Keratinocyte (primary cell): Measurements from ENCODE around the gene METTL5. TPM values are rescaled to one million over a fixed set of nuclear protein-coding genes. Genes with fewer than 3 reads are reported as not detected.

Source experiments
- DNase-seq: peaks from one replicate; pipeline ENCODE4 v3.0.0-alpha.2; 2011; ENCODE audit warnings: low read depth, missing footprints, low spot score
- FAIRE-seq: peaks from 2 replicates; lab custom pipeline; 2011; peaks lifted over from hg19 to GRCh38; lab: Jason Lieb, UNC
- H2AFZ ChIP-seq: 2 replicates; pipeline ENCODE4 v1.6.0; 2012; ENCODE audit warnings: low read length, control low read depth, inconsistent platforms; ENCODE audit not compliant: control insufficient read depth
- H3K27ac ChIP-seq: 2 replicates; pipeline ENCODE4 v1.5.1; 2011; ENCODE audit warnings: low read length; ENCODE audit not compliant: control insufficient read depth, insufficient read depth
- H3K27me3 ChIP-seq: 3 replicates; pipeline ENCODE4 v1.6.0; 2011; ENCODE audit warnings: low read length; ENCODE audit not compliant: control insufficient read depth, insufficient read depth; ENCODE audit errors: extremely low read depth
- H3K36me3 ChIP-seq, 2 experiments: 2 replicates in 1 of 2; 3 replicates in 1 of 2; pipeline ENCODE4 v1.5.1; 2011; ENCODE audit warnings: low read length in 2 of 2, mild to moderate bottlenecking in 1 of 2; ENCODE audit not compliant: control insufficient read depth in 2 of 2, insufficient read depth in 2 of 2; ENCODE audit errors: extremely low read depth in 1 of 2
- H3K4me1 ChIP-seq: 3 replicates; pipeline ENCODE4 v1.5.1; 2011; ENCODE audit warnings: low read length; ENCODE audit not compliant: control insufficient read depth, insufficient read depth; ENCODE audit errors: extremely low read depth
- H3K4me2 ChIP-seq: 3 replicates; pipeline ENCODE4 v1.6.0; 2011; ENCODE audit warnings: low read depth, low read length; ENCODE audit not compliant: control insufficient read depth, insufficient read depth; ENCODE audit errors: extremely low read depth
- H3K4me3 ChIP-seq, 3 experiments: fragments of 200-600 bp in 1 of 3; sonication (generic) in 1 of 3; 2 replicates in 2 of 3; 3 replicates in 1 of 3; pipeline ENCODE4 v1.5.1; 2011 to 2016; ENCODE audit warnings: low read length in 3 of 3, mild to moderate bottlenecking in 3 of 3, control low read depth in 2 of 3, inconsistent platforms in 1 of 3, low read depth in 1 of 3, mixed read lengths in 1 of 3, mixed run types in 1 of 3, moderate library complexity in 1 of 3; ENCODE audit not compliant: control insufficient read depth in 2 of 3, insufficient read depth in 2 of 3; ENCODE audit errors: extremely low read depth in 1 of 3
- H3K79me2 ChIP-seq: 2 replicates; pipeline ENCODE4 v1.6.0; 2012; ENCODE audit warnings: low read length; ENCODE audit not compliant: control insufficient read depth, insufficient read depth
- H3K9ac ChIP-seq: 3 replicates; pipeline ENCODE4 v1.6.0; 2011; ENCODE audit warnings: low read length; ENCODE audit not compliant: control insufficient read depth, insufficient read depth; ENCODE audit errors: extremely low read depth
- H3K9me1 ChIP-seq: 3 replicates; pipeline ENCODE4 v1.6.0; 2011; ENCODE audit warnings: low read length; ENCODE audit not compliant: control insufficient read depth, insufficient read depth; ENCODE audit errors: extremely low read depth
- H3K9me3 ChIP-seq: 2 replicates; pipeline ENCODE4 v1.5.1; 2012; ENCODE audit warnings: low read depth, low read length; ENCODE audit not compliant: control insufficient read depth
- H4K20me1 ChIP-seq: 3 replicates; pipeline ENCODE4 v1.6.0; 2011; ENCODE audit warnings: low read length; ENCODE audit not compliant: control insufficient read depth, insufficient read depth; ENCODE audit errors: extremely low read depth
- CTCF ChIP-seq, 3 experiments: IDR thresholded peaks in 1 of 3; conservative IDR thresholded peaks in 1 of 3; optimal IDR thresholded peaks in 1 of 3; 2 replicates in 2 of 3; 3 replicates in 1 of 3; pipeline versions ENCODE3 to v1.5.1; 2011; ENCODE audit warnings: low read length in 3 of 3, mild to moderate bottlenecking in 3 of 3, moderate library complexity in 2 of 3, control low read depth in 1 of 3, inconsistent platforms in 1 of 3; ENCODE audit not compliant: insufficient read depth in 2 of 3; ENCODE audit errors: extremely low read depth in 1 of 3
- EZH2 ChIP-seq: IDR thresholded peaks from one replicate; pipeline ENCODE4 v1.6.1; 2012; ENCODE audit warnings: inconsistent platforms, mild to moderate bottlenecking, low read length, moderate library complexity
- dilution Hi-C: fragments of 300-500 bp; cut with MboI; formaldehyde crosslinking; loops from one replicate; pipeline ENCODE4 v1.7.0; 2020; ENCODE audit warnings: low sequenced_read_pairs; ENCODE audit not compliant: extremely low pct_ligation_motif_present
- polyA plus RNA-seq, 5 experiments: library from polyadenylated mRNA; depleted of rRNA in 3 of 5; stranded (reverse) in 3 of 5; stranded (forward) in 1 of 5; unstranded in 1 of 5; fragments of >200 nt; gene quantifications; 1 replicate in 1 of 5; 2 replicates in 3 of 5; 3 replicates in 1 of 5; pipeline versions ENCODE4 v1.2.1 to v1.2.3, GENCODE V29; 2011 to 2012; ENCODE audit warnings: missing spikeins in 2 of 5, low read depth in 1 of 5, low replicate concordance in 1 of 5

METTL5 gene
- polyA plus RNA-seq, 1 donor (not counting 4 experiments of a cell fraction or from before 2014, with no cell fraction given), result 119 TPM

- no peaks in the 10 kb centered on the region for H4K20me1 ChIP-seq
- H3K4me2 ChIP-seq, result no peak overlapping the region
- no peaks in the 10 kb centered on the region for H3K9me1 ChIP-seq
- H3K9me3 ChIP-seq, result no peaks in the 10 kb centered on the region
- H3K9ac ChIP-seq, result no peak overlapping the region
- DNase-seq, result no peak
- peaks cover 23% of the 10 kb centered on the region for H3K79me2 ChIP-seq
- H2AFZ ChIP-seq, result no peak overlapping the region
- peaks cover 10 to 17% of the 10 kb centered on the region in 2 experiments for H3K36me3 ChIP-seq
- no peaks in the 10 kb centered on the region for H3K27me3 ChIP-seq
- FAIRE-seq, result no peak
- H3K4me1 ChIP-seq, result no peaks in the 10 kb centered on the region
- no peak overlapping the region for H3K4me3 ChIP-seq
- dilution Hi-C loops, result no loop called here
- TF ChIP-seq EZH2 (no peak), CTCF (optimal IDR thresholded peaks at IDR 0.05 in 1 of 3, IDR thresholded peaks at IDR 0.05 in 1 of 3, conservative IDR thresholded peaks at IDR 0.05 in 1 of 3; ENCODE audit: extremely low read depth in 1 of 3, insufficient read depth in 2 of 3, low read length in 3 of 3) (no peak)
- H3K27ac ChIP-seq, result no peak overlapping the region
Observed at GRCh38 chr2:169806586-169806985, 18.1 kb downstream of the METTL5 start.

- Histone ChIP-seq H3K36me3 (peaks cover 5 to 17% of the 10 kb centered on the region in 2 experiments), H3K79me2 (peaks cover 46% of the 10 kb centered on the region), H3K27me3 (no peaks in the 10 kb centered on the region), H3K4me3 (no peak overlapping the region), H3K9me3 (no peaks in the 10 kb centered on the region), H2AFZ (no peak overlapping the region), H3K27ac (no peak overlapping the region), H3K4me1 (peaks cover 3% of the 10 kb centered on the region), H3K9ac (no peak overlapping the region), H4K20me1 (no peaks in the 10 kb centered on the region), H3K9me1 (no peaks in the 10 kb centered on the region), H3K4me2 (no peak overlapping the region)
- FAIRE-seq (no peak), DNase-seq (no peak)
- no peak for TF ChIP-seq CTCF (optimal IDR thresholded peaks at IDR 0.05 in 1 of 3, IDR thresholded peaks at IDR 0.05 in 1 of 3, conservative IDR thresholded peaks at IDR 0.05 in 1 of 3; ENCODE audit: extremely low read depth in 1 of 3, insufficient read depth in 2 of 3, low read length in 3 of 3)
- TF ChIP-seq EZH2, result no peak
- dilution Hi-C loops, result no loop called here
Observed at GRCh38 chr2:169803480-169803879, 21.2 kb downstream of the METTL5 start.
